SK-N-MC (cell line): ENCODE measurements around the gene SLC36A4.

Experiments
- DNase-seq: peaks from one replicate; pipeline ENCODE4 v3.0.0-alpha.2; 2011; ENCODE audit warnings: low read depth, low spot score
- H3K27ac ChIP-seq: fragments of 200-600 bp; sonication (generic); 2 replicates; pipeline ENCODE4 v1.5.1; 2016; ENCODE audit warnings: mixed run types
- H3K36me3 ChIP-seq: fragments of 200-600 bp; sonication (generic); 2 replicates; pipeline ENCODE4 v1.6.1; 2017; ENCODE audit warnings: antibody characterized with exemption, low read length, mixed read lengths; ENCODE audit not compliant: insufficient read depth
- H3K4me3 ChIP-seq: fragments of 200-600 bp; sonication (generic); 2 replicates; pipeline ENCODE4 v1.5.1; 2016
- H3K9ac ChIP-seq: fragments of 200-600 bp; sonication (generic); 2 replicates; pipeline ENCODE4 v1.8.0; 2017; ENCODE audit warnings: mixed run types, mixed read lengths; ENCODE audit not compliant: insufficient read length
- H3K9me3 ChIP-seq: fragments of 200-600 bp; sonication (generic); 2 replicates; pipeline ENCODE4 v1.6.1; 2017; ENCODE audit warnings: low read depth, mild to moderate bottlenecking, antibody characterized with exemption, low read length, moderate library complexity, mixed read lengths
- EZH2 ChIP-seq: fragments of 200-600 bp; sonication (generic); IDR thresholded peaks from one replicate; pipeline ENCODE4 v1.6.1; 2017; ENCODE audit warnings: antibody characterized with exemption
- FOXP2 ChIP-seq: optimal IDR thresholded peaks from 2 replicates; pipeline ENCODE3; 2011; ENCODE audit warnings: mild to moderate bottlenecking, moderate library complexity; ENCODE audit not compliant: insufficient read depth; ENCODE audit errors: extremely low read length, control extremely low read depth
- POLR2AphosphoS5 ChIP-seq: IDR thresholded peaks from 2 replicates; pipeline ENCODE4 v1.6.1; 2012; ENCODE audit warnings: mild to moderate bottlenecking, low read depth, low read length, borderline replicate concordance

SLC36A4 gene

GRCh38 chr11:93143800-93144199 lies 54.0 kb downstream of the SLC36A4 start:
- TF ChIP-seq POLR2AphosphoS5 (no peak), FOXP2 (no peak), EZH2 (no peak)
- Histone ChIP-seq H3K27ac (no peak overlapping the region), H3K9ac (no peak overlapping the region), H3K4me3 (no peak overlapping the region), H3K36me3 (no peaks in the 10 kb centered on the region), H3K9me3 (no peaks in the 10 kb centered on the region)
- DNase-seq, result no peak

- no peak for DNase-seq
- no peak for TF ChIP-seq POLR2AphosphoS5
- no peak for TF ChIP-seq EZH2
- TF ChIP-seq FOXP2, result no peak
- H3K9ac ChIP-seq, result no peak overlapping the region
Observed at GRCh38 chr11:93143186-93143585, 54.6 kb downstream of the SLC36A4 start.

GRCh38 chr11:93133488-93134109 lies 64.2 kb downstream of the SLC36A4 start:
- no peak for TF ChIP-seq FOXP2
- no peak for DNase-seq
- no peak overlapping the region for H3K27ac ChIP-seq
- H3K9ac ChIP-seq, result no peak overlapping the region
- H3K4me3 ChIP-seq, result no peak overlapping the region
- H3K36me3 ChIP-seq, result no peaks in the 10 kb centered on the region
- no peaks in the 10 kb centered on the region for H3K9me3 ChIP-seq

More at GRCh38 chr11:93143186-93143585, 54.6 kb downstream of the SLC36A4 start:
- H3K9me3 ChIP-seq, result no peaks in the 10 kb centered on the region
- H3K36me3 ChIP-seq, result no peaks in the 10 kb centered on the region
- H3K4me3 ChIP-seq, result no peak overlapping the region
- H3K27ac ChIP-seq, result no peak overlapping the region

- H3K36me3 ChIP-seq, result no peaks in the 10 kb centered on the region
- H3K27ac ChIP-seq, result no peak overlapping the region
- H3K9me3 ChIP-seq, result no peaks in the 10 kb centered on the region
- TF ChIP-seq EZH2 (no peak), POLR2AphosphoS5 (no peak), FOXP2 (no peak)
- no peak for DNase-seq
- H3K9ac ChIP-seq, result no peak overlapping the region
- no peak overlapping the region for H3K4me3 ChIP-seq
Observed at GRCh38 chr11:93132836-93133235, 65.0 kb downstream of the SLC36A4 start.

- no peak overlapping the region for H3K4me3 ChIP-seq
- no peak overlapping the region for H3K27ac ChIP-seq
- TF ChIP-seq EZH2, result no peak
- no peak for TF ChIP-seq POLR2AphosphoS5
- no peak for TF ChIP-seq FOXP2
- H3K9me3 ChIP-seq, result no peaks in the 10 kb centered on the region
- H3K9ac ChIP-seq, result no peak overlapping the region
- no peaks in the 10 kb centered on the region for H3K36me3 ChIP-seq
- DNase-seq, result no peak
Observed at GRCh38 chr11:93131709-93132108, 66.1 kb downstream of the SLC36A4 start.

- H3K36me3 ChIP-seq, result no peaks in the 10 kb centered on the region
- H3K9ac ChIP-seq, result no peak overlapping the region
- no peak overlapping the region for H3K4me3 ChIP-seq
- H3K9me3 ChIP-seq, result no peaks in the 10 kb centered on the region
- H3K27ac ChIP-seq, result no peak overlapping the region
- TF ChIP-seq POLR2AphosphoS5 (no peak), EZH2 (no peak), FOXP2 (no peak)
- DNase-seq, result no peak
Observed at GRCh38 chr11:93128574-93128973, 69.2 kb downstream of the SLC36A4 start.

- no peak for DNase-seq
- Histone ChIP-seq H3K27ac (no peak overlapping the region), H3K36me3 (no peaks in the 10 kb centered on the region), H3K9ac (no peak overlapping the region), H3K9me3 (no peaks in the 10 kb centered on the region), H3K4me3 (no peak overlapping the region)
- TF ChIP-seq EZH2 (no peak), POLR2AphosphoS5 (no peak), FOXP2 (no peak)
Observed at GRCh38 chr11:93123351-93123898, 74.4 kb downstream of the SLC36A4 start.

GRCh38 chr11:93122535-93123235 lies 75.1 kb downstream of the SLC36A4 start:
- Histone ChIP-seq H3K4me3 (no peak overlapping the region), H3K27ac (no peak overlapping the region), H3K36me3 (no peaks in the 10 kb centered on the region), H3K9me3 (no peaks in the 10 kb centered on the region), H3K9ac (no peak overlapping the region)
- no peak for DNase-seq
- TF ChIP-seq POLR2AphosphoS5 (no peak), FOXP2 (no peak), EZH2 (no peak)
